Subcutaneous abdominal adipose tissue (tissue), 5 donors: Measurements from ENCODE around the gene RAF1.
"Not testable (repeated sequence)": the region's sequence is repeated elsewhere in the genome, so short reads cannot be mapped to it uniquely, and the experiment has no call there.

Experiments used
- H3K27ac ChIP-seq: one replicate; pipeline ENCODE4 v1.7.0; 2013; ENCODE audit warnings: low read depth, mild to moderate bottlenecking, inconsistent platforms, low read length, moderate library complexity
- H3K27me3 ChIP-seq, 5 donors: one replicate each; pipeline ENCODE4 v1.7.0; 2013; ENCODE audit warnings: low read length in 5 of 5, inconsistent platforms in 1 of 5; ENCODE audit not compliant: control insufficient read depth in 5 of 5, insufficient read depth in 4 of 5
- H3K36me3 ChIP-seq, 5 donors: one replicate each; pipeline ENCODE4 v1.7.0; 2013; ENCODE audit warnings: low read length in 5 of 5; ENCODE audit not compliant: control insufficient read depth in 5 of 5, insufficient read depth in 5 of 5
- H3K4me1 ChIP-seq, 5 donors: one replicate each; pipeline ENCODE4 v1.7.0; 2013; ENCODE audit warnings: low read length in 5 of 5, mild to moderate bottlenecking in 3 of 5, moderate library complexity in 1 of 5; ENCODE audit not compliant: control insufficient read depth in 5 of 5, insufficient read depth in 5 of 5
- H3K4me3 ChIP-seq, 5 donors: one replicate each; pipeline ENCODE4 v1.7.0; 2013; ENCODE audit warnings: low read length in 5 of 5, low read depth in 1 of 5
- H3K9ac ChIP-seq, 5 donors: one replicate each; pipeline ENCODE4 v1.7.0; 2013; ENCODE audit warnings: low read length in 5 of 5, mild to moderate bottlenecking in 4 of 5, moderate library complexity in 3 of 5
- H3K9me3 ChIP-seq, 5 donors: one replicate each; pipeline ENCODE4 v1.7.0; 2013; ENCODE audit warnings: low read length in 5 of 5; ENCODE audit not compliant: control insufficient read depth in 5 of 5
- donor health status: healthy.
- donor health status: healthy.
- donor health status: healthy.
- donor health status: healthy.
- donor health status: healthy.

Gene RAF1

GRCh38 chr3:12701601-12702000 is 37.7 kb upstream of the RAF1 start:
- not testable (repeated sequence) for H3K4me3 ChIP-seq, H3K9me3 ChIP-seq, H3K9ac ChIP-seq, H3K4me1 ChIP-seq, H3K36me3 ChIP-seq, H3K27ac ChIP-seq, H3K27me3 ChIP-seq

DNA sequence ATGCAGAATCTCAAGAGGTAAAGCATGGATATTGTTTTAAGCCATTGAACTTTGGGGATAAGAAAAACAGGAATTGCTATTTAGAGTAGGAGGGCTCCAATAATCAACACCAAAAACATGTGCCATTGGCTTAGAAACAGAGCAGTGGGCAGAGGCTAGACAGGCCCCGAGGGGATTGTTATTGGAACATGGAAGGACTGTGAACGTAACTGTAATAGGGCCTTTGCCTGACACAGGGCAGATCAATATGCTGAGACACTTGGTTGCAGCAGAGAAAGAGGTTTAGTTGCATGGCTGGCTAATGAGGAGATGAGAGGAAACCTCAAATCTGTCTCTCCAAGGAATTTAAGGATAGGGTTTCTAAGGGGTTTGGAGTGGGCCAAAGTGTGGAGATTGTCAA is 36.9 kb upstream of the RAF1 start:
- Histone ChIP-seq H3K4me1 (no peaks in the 10 kb centered on the region), H3K36me3 (no peaks in the 10 kb centered on the region), H3K9me3 (no peaks in the 10 kb centered on the region), H3K27me3 (no peaks in the 10 kb centered on the region), H3K27ac (no peak overlapping the region), H3K9ac (no peak overlapping the region), H3K4me3 (no peak overlapping the region)

GRCh38 chr3:12695916-12696315 is 32.0 kb upstream of the RAF1 start:
- Histone ChIP-seq H3K4me1 (no peaks in the 10 kb centered on the region), H3K27me3 (no peaks in the 10 kb centered on the region), H3K4me3 (no peak overlapping the region), H3K9ac (no peak overlapping the region), H3K36me3 (no peaks in the 10 kb centered on the region), H3K27ac (no peak overlapping the region), H3K9me3 (no peaks in the 10 kb centered on the region)

DNA sequence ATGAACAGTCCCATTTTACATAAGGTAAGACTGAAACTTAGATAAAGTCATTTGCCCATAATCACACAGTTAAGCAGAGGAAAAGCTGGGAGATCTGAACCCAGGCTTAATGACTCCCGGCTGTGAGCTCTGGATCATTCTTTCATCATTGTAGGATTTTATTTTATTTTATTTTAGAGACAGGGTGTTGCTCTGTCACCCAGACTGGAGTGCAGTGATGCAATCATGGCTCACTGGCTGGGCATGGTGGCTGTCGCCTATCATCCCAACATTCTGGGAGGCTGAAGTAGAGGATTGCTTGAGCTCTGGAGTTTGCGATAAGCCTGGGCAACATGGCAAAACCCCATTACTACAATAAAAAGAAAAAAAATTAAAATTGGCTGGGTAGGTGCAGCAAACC is 31.2 kb upstream of the RAF1 start:
- H3K9me3 ChIP-seq = no peaks in the 10 kb centered on the region
- H3K4me3 ChIP-seq = no peak overlapping the region
- H3K9ac ChIP-seq = no peak overlapping the region
- no peak overlapping the region for H3K27ac ChIP-seq
- H3K27me3 ChIP-seq = no peaks in the 10 kb centered on the region
- H3K36me3 ChIP-seq = no peaks in the 10 kb centered on the region
- no peaks in the 10 kb centered on the region for H3K4me1 ChIP-seq

DNA sequence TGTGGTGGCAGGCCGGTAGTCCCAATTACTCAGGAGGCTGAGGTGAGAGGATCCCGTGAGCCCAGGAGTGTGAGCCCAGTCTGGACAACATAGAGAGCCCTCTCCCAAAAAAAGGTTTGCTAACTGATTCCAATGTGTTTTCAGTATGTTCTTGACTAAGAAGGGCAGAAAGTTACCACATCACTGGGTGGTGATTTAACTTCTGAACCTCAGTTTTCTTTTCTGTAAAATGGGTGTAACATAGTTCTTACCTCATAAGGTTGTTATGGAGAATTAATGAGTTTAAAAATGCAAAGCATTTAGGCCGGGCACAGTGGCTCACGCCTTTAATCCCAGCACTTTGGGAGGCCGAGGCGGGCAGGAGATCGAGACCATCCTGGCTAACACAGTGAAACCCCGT is 28.5 kb upstream of the RAF1 start:
- Histone ChIP-seq H3K4me1 (no peaks in the 10 kb centered on the region), H3K4me3 (no peak overlapping the region), H3K9ac (no peak overlapping the region), H3K27ac (no peak overlapping the region), H3K27me3 (no peaks in the 10 kb centered on the region), H3K36me3 (no peaks in the 10 kb centered on the region), H3K9me3 (no peaks in the 10 kb centered on the region)

GRCh38 chr3:12689997-12690711 is 26.2 kb upstream of the RAF1 start:
- Histone ChIP-seq H3K9me3 (no peaks in the 10 kb centered on the region), H3K9ac (no peak overlapping the region), H3K27me3 (no peaks in the 10 kb centered on the region), H3K4me1 (no peaks in the 10 kb centered on the region), H3K27ac (no peak overlapping the region), H3K36me3 (no peaks in the 10 kb centered on the region), H3K4me3 (no peak overlapping the region)

GRCh38 chr3:12687948-12688347 is 24.0 kb upstream of the RAF1 start:
- Histone ChIP-seq H3K27me3 (no peaks in the 10 kb centered on the region), H3K9ac (no peak overlapping the region), H3K4me3 (no peak overlapping the region), H3K27ac (no peak overlapping the region), H3K36me3 (no peaks in the 10 kb centered on the region), H3K4me1 (no peaks in the 10 kb centered on the region), H3K9me3 (no peaks in the 10 kb centered on the region)

DNA sequence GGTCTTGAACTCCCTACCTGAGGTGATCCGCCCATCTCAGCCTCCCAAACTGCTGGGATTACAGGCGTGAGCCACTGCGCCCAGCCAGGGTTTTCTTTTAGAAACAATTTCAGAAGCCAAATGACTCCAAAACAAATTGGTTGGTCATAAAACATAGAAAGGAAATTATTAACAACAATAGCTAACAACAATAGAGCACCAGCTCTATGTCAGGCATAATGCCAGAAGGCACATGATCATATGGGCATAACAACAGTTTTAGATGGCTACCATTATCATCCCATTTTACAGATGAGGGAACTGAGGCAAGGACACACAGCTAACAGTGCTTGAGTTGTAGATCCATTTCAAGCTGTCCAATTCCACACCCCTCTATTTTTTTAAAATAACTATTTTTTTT is 22.2 kb upstream of the RAF1 start:
- Histone ChIP-seq H3K9me3 (no peaks in the 10 kb centered on the region), H3K4me3 (no peak overlapping the region), H3K36me3 (no peaks in the 10 kb centered on the region)

DNA sequence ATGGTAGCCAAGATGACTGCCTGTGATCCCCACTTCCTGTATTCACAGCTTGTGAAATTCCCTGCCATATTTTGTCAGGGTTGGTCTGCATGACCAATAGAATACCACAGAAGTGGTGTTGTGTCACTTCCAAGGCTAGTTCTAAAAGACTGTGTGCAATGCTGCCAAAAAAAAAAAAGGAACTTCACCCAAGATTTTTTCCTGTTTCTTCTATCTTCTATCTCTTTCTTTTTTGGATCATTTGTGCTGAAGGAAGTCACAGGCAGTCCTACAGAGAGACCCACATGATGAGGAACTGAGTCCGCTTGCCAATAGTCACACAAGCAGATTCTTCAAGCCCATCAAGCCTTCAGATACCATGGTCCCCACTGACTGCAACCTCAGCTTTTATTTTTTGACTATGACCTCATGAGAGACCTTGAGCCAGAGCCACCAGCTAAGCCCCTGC is 18.1 kb upstream of the RAF1 start:
- Histone ChIP-seq H3K27ac (no peak overlapping the region), H3K4me1 (peaks cover 0 to 9% (median 7%) of the 10 kb centered on the region in 5 donors), H3K27me3 (peaks cover 0 to 3% (median 0%) of the 10 kb centered on the region in 5 donors), H3K36me3 (no peaks in the 10 kb centered on the region), H3K9ac (no peak overlapping the region), H3K4me3 (no peak overlapping the region), H3K9me3 (no peaks in the 10 kb centered on the region)

More for the DNA sequence above, 22.2 kb upstream of the RAF1 start:
- Histone ChIP-seq H3K9ac (no peak overlapping the region), H3K27me3 (no peaks in the 10 kb centered on the region), H3K4me1 (peaks cover 0 to 9% (median 7%) of the 10 kb centered on the region in 5 donors), H3K27ac (no peak overlapping the region)

GRCh38 chr3:12681089-12681942 is 17.4 kb upstream of the RAF1 start:
- peaks cover 0 to 11% (median 7%) of the 10 kb centered on the region in 5 donors for H3K4me1 ChIP-seq
- no peak overlapping the region for H3K9ac ChIP-seq
- no peaks in the 10 kb centered on the region for H3K9me3 ChIP-seq
- no peaks in the 10 kb centered on the region for H3K36me3 ChIP-seq
- H3K27me3 ChIP-seq = peaks cover 0 to 3% (median 0%) of the 10 kb centered on the region in 5 donors
- H3K27ac ChIP-seq = no peak overlapping the region
- H3K4me3 ChIP-seq = no peak overlapping the region
